ENCODE measurements around the gene ARAP1. TPM values are rescaled to one million over a fixed set of nuclear protein-coding genes. Genes with fewer than 3 reads are reported as not detected.

ARAP1 gene
- total RNA-seq, 1 experiment from 2014 or later: 86.2 TPM

GRCh38 chr11:72780296-72781062 is 28.3 kb upstream of the ARAP1 start:
- peaks cover 16% of the 10 kb centered on the region for H3K4me1 ChIP-seq (ENCODE audit: insufficient read depth, low read length)
- DNase-seq: no peak
- no peaks in the 10 kb centered on the region for H3K27me3 ChIP-seq (ENCODE audit: low read length)
- POLR2A ChIA-PET (ENCODE audit: unreplicated experiment): no interaction called here
- peak overlapping the region; percentile 55 for H3K9ac ChIP-seq (ENCODE audit: low read length)
- no peaks in the 10 kb centered on the region for H3K9me3 ChIP-seq (ENCODE audit: low read length)
- no TSS peak for BruUV-seq (replicated peaks)
- H3K27ac ChIP-seq (ENCODE audit: low read length): 0 out of 2 replicates have a peak overlapping the region, but pooled peaks have one; percentile 5
- no peaks in the 10 kb centered on the region for H3K9me2 ChIP-seq (replicated peaks; ENCODE audit: low read length)
- peak overlapping the region; percentile 72 for H3K4me3 ChIP-seq (ENCODE audit: low read length)
- intact Hi-C loops (cut with micrococcal nuclease): no loop called here
- no peaks in the 10 kb centered on the region for H3F3A ChIP-seq (ENCODE audit: low read length, unreplicated experiment)
- no peak for TF ChIP-seq CTCF (conservative IDR thresholded peaks at IDR 0.05; ENCODE audit: low read depth, low read length)
- no peak for TF ChIP-seq EZH2phosphoT487 (IDR thresholded peaks at IDR 0.05; ENCODE audit: borderline replicate concordance, low read length)
- TF ChIP-seq EZH2 (IDR thresholded peaks at IDR 0.05; ENCODE audit: low read length, unreplicated experiment): no peak
- H2AFZ ChIP-seq (ENCODE audit: low read length): peak overlapping the region; percentile 93
- H3K79me2 ChIP-seq (ENCODE audit: low read length): peaks cover 7% of the 10 kb centered on the region; the same call in 1 of the 2 replicates
- H4K20me1 ChIP-seq (ENCODE audit: low read length): no peaks in the 10 kb centered on the region
- H3K36me3 ChIP-seq (ENCODE audit: low read depth, low read length): no peaks in the 10 kb centered on the region
- H3K4me2 ChIP-seq (ENCODE audit: low read length): peak overlapping the region; percentile 86
- CTCF ChIA-PET: no interaction called here
- ATAC-seq: peak; percentile 17

- Histone ChIP-seq H3F3A (ENCODE audit: low read length, unreplicated experiment) (no peaks in the 10 kb centered on the region), H3K27me3 (ENCODE audit: low read length) (no peaks in the 10 kb centered on the region), H3K4me1 (ENCODE audit: insufficient read depth, low read length) (peaks cover 16% of the 10 kb centered on the region), H3K9me3 (ENCODE audit: low read length) (no peaks in the 10 kb centered on the region), H3K36me3 (ENCODE audit: low read depth, low read length) (no peaks in the 10 kb centered on the region), H3K4me3 (ENCODE audit: low read length) (no peak overlapping the region), H4K20me1 (ENCODE audit: low read length) (no peaks in the 10 kb centered on the region), H3K79me2 (ENCODE audit: low read length) (peaks cover 7% of the 10 kb centered on the region; the same call in 1 of the 2 replicates), H3K27ac (ENCODE audit: low read length) (no peak overlapping the region), H3K9ac (ENCODE audit: low read length) (no peak overlapping the region), H3K9me2 (replicated peaks; ENCODE audit: low read length) (no peaks in the 10 kb centered on the region), H3K4me2 (ENCODE audit: low read length) (peak overlapping the region; percentile 86), H2AFZ (ENCODE audit: low read length) (no peak overlapping the region)
- TF ChIP-seq EZH2 (IDR thresholded peaks at IDR 0.05; ENCODE audit: low read length, unreplicated experiment) (no peak), CTCF (conservative IDR thresholded peaks at IDR 0.05; ENCODE audit: low read depth, low read length) (no peak), EZH2phosphoT487 (IDR thresholded peaks at IDR 0.05; ENCODE audit: borderline replicate concordance, low read length) (no peak)
- no peak for DNase-seq
- no TSS peak for BruUV-seq (replicated peaks)
- ATAC-seq: no peak
- POLR2A ChIA-PET (ENCODE audit: unreplicated experiment): no interaction called here
- intact Hi-C loops (cut with micrococcal nuclease): no loop called here
- CTCF ChIA-PET: interaction anchor here (0.6 kb wide), 1 partner anchor 54 kb away, joined by 3 read pairs; no protein-coding TSS in a partner anchor
These were observed 27.4 kb upstream of the ARAP1 start for GRCh38 chr11:72779495-72780128.

Measured in PC-3 (cell line).